Cardiac muscle cell (in vitro differentiated cells and primary cell): Measurements from ENCODE around the gene UNC79. TPM values are rescaled to one million over a fixed set of nuclear protein-coding genes. Genes with fewer than 3 reads are reported as not detected.

Experiments
- DNase-seq, 2 donors: peaks; one replicate each; pipeline versions ENCODE4 v3.0.0 to v3.0.0-alpha.2; 2010 to 2017; ENCODE audit warnings: low read depth in 1 of 2, low spot score in 1 of 2
- H3K27ac ChIP-seq: fragments of 200-600 bp; sonication (generic); 2 replicates; pipeline ENCODE4 v1.5.1; 2016
- H3K27me3 ChIP-seq: fragments of 200-600 bp; sonication (generic); 2 replicates; pipeline ENCODE4 v1.6.0; 2016; ENCODE audit warnings: control low read depth
- H3K36me3 ChIP-seq: fragments of 200-600 bp; sonication (generic); 2 replicates; pipeline ENCODE4 v1.5.1; 2016; ENCODE audit warnings: control low read depth
- H3K4me1 ChIP-seq: fragments of 200-600 bp; sonication (generic); 2 replicates; pipeline ENCODE4 v1.8.1; 2017; ENCODE audit warnings: low read depth, mild to moderate bottlenecking, mixed run types
- H3K4me3 ChIP-seq: fragments of 200-600 bp; sonication (generic); 2 replicates; pipeline ENCODE4 v1.5.1; 2016; ENCODE audit warnings: mild to moderate bottlenecking
- H3K9me3 ChIP-seq: fragments of 200-600 bp; sonication (generic); 2 replicates; pipeline ENCODE4 v1.5.1; 2017; ENCODE audit warnings: low read depth, mild to moderate bottlenecking, control low read depth
- CTCF ChIP-seq: IDR thresholded peaks from 2 replicates; pipeline ENCODE4 v1.5.1; 2012; ENCODE audit warnings: low read depth, mild to moderate bottlenecking, low read length
- polyA plus RNA-seq: library from polyadenylated mRNA; unstranded; fragments of >200 nt; fragmentation: Nextera tagmentation; extraction: Ambion mirVana; gene quantifications from 2 replicates; pipeline ENCODE4 v1.2.1, GENCODE V29; 2016
- total RNA-seq: library from RNA; depleted of rRNA; stranded (reverse); fragments of >200 nt; gene quantifications from 2 replicates; pipeline ENCODE4 v1.2.3, GENCODE V29; 2016

The UNC79 gene
- total and polyA plus RNA-seq, 2 experiments from 2014 or later, result 1.5 to 6.5 TPM

- no peak overlapping the region for H3K4me3 ChIP-seq
- TF ChIP-seq CTCF, result no peak
- no peaks in the 10 kb centered on the region for H3K27me3 ChIP-seq
- H3K36me3 ChIP-seq, result no peaks in the 10 kb centered on the region
- no peaks in the 10 kb centered on the region for H3K9me3 ChIP-seq
- DNase-seq, result no peak
- H3K4me1 ChIP-seq, result no peaks in the 10 kb centered on the region
- H3K27ac ChIP-seq, result no peak overlapping the region
Measured at GRCh38 chr14:93701562-93701961, 270.8 kb downstream of the UNC79 start.

GRCh38 chr14:93702946-93703345, 272.2 kb downstream of the UNC79 start:
- Histone ChIP-seq H3K4me1 (no peaks in the 10 kb centered on the region), H3K27ac (no peak overlapping the region), H3K4me3 (no peak overlapping the region), H3K27me3 (no peaks in the 10 kb centered on the region), H3K9me3 (no peaks in the 10 kb centered on the region), H3K36me3 (no peaks in the 10 kb centered on the region)
- no peak for TF ChIP-seq CTCF
- DNase-seq, result no peak

- DNase-seq, result no peak
- no peaks in the 10 kb centered on the region for H3K9me3 ChIP-seq
- no peaks in the 10 kb centered on the region for H3K4me1 ChIP-seq
- H3K36me3 ChIP-seq, result no peaks in the 10 kb centered on the region
- no peak for TF ChIP-seq CTCF
- no peak overlapping the region for H3K4me3 ChIP-seq
- no peak overlapping the region for H3K27ac ChIP-seq
- H3K27me3 ChIP-seq, result no peaks in the 10 kb centered on the region
Measured at GRCh38 chr14:93703941-93704340, 273.2 kb downstream of the UNC79 start.

- TF ChIP-seq CTCF, result no peak
- no peak overlapping the region for H3K4me3 ChIP-seq
Measured at GRCh38 chr14:93705513-93706156, 274.9 kb downstream of the UNC79 start.

GRCh38 chr14:93706360-93706955, 275.7 kb downstream of the UNC79 start:
- TF ChIP-seq CTCF, result no peak
- no peaks in the 10 kb centered on the region for H3K36me3 ChIP-seq
- H3K4me1 ChIP-seq, result no peaks in the 10 kb centered on the region
- H3K4me3 ChIP-seq, result no peak overlapping the region
- H3K9me3 ChIP-seq, result no peaks in the 10 kb centered on the region
- no peaks in the 10 kb centered on the region for H3K27me3 ChIP-seq
- no peak overlapping the region for H3K27ac ChIP-seq
- no peak for DNase-seq

More at GRCh38 chr14:93705513-93706156, 274.9 kb downstream of the UNC79 start:
- Histone ChIP-seq H3K4me1 (no peaks in the 10 kb centered on the region), H3K9me3 (no peaks in the 10 kb centered on the region), H3K27me3 (no peaks in the 10 kb centered on the region), H3K27ac (no peak overlapping the region), H3K36me3 (no peaks in the 10 kb centered on the region)
- no peak for DNase-seq
